OCI-LY3 (cell line): ENCODE results near the gene PRPH.

Experiments
- EZH2phosphoT487 ChIP-seq: fragments of 200-600 bp; shearing (Covaris generic); IDR thresholded peaks from 2 replicates; pipeline ENCODE4 v1.6.1; 2018; ENCODE audit warnings: antibody characterized with exemption, mixed run types, low read depth
- TF ChIP-seq, protein P1 (sequence below): fragments of 200-600, 300-600 bp; sonication (generic); IDR thresholded peaks from 2 replicates; pipeline ENCODE4 v1.5.1; 2014; ENCODE audit warnings: antibody characterized with exemption, low read length, low read depth

DNA sequence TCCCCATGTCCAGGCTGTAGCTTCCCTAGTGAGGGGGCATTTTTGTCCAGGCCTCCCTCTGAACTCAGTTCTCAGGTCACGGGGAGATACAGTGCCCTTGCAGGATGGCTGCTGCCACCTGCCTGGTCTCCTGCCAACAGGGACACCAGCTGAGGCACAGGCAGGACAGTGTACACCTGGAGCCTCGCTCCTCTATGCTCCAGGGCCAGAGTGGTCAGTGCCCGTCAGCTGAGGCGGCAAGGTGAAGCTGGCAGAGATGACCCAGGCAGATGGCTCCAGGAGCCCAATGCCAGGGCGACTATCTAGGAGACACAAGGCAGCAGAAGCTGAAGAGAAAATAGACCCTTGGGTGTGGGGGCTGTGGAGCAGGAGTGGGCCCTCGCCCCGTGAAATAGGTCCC, 17.5 kb upstream of the PRPH start:
- TF ChIP-seq, protein P1, sequence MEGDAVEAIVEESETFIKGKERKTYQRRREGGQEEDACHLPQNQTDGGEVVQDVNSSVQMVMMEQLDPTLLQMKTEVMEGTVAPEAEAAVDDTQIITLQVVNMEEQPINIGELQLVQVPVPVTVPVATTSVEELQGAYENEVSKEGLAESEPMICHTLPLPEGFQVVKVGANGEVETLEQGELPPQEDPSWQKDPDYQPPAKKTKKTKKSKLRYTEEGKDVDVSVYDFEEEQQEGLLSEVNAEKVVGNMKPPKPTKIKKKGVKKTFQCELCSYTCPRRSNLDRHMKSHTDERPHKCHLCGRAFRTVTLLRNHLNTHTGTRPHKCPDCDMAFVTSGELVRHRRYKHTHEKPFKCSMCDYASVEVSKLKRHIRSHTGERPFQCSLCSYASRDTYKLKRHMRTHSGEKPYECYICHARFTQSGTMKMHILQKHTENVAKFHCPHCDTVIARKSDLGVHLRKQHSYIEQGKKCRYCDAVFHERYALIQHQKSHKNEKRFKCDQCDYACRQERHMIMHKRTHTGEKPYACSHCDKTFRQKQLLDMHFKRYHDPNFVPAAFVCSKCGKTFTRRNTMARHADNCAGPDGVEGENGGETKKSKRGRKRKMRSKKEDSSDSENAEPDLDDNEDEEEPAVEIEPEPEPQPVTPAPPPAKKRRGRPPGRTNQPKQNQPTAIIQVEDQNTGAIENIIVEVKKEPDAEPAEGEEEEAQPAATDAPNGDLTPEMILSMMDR: no peak
- TF ChIP-seq EZH2phosphoT487: no peak
